Neutrophil (primary cell): ENCODE measurements around the gene NUDT16L1.

Experiments
- H3K27ac ChIP-seq: fragments of 200-600 bp; sonication (generic); 2 replicates; pipeline ENCODE4 v1.5.1; 2016; ENCODE audit warnings: mild to moderate bottlenecking, moderate library complexity
- H3K27me3 ChIP-seq: fragments of 200-600 bp; sonication (generic); 2 replicates; pipeline ENCODE4 v1.6.0; 2016; ENCODE audit warnings: mild to moderate bottlenecking
- H3K36me3 ChIP-seq: fragments of 200-600 bp; sonication (generic); 2 replicates; pipeline ENCODE4 v1.5.1; 2017
- H3K4me1 ChIP-seq, 2 experiments: fragments of 200-600 bp in 1 of 2; sonication (generic) in 1 of 2; 1 replicate in 1 of 2; 2 replicates in 1 of 2; pipeline versions ENCODE4 v1.5.1 to v1.6.1; 2013 to 2016; ENCODE audit warnings: low read depth in 1 of 2, low read length in 1 of 2, mild to moderate bottlenecking in 1 of 2, moderate library complexity in 1 of 2; ENCODE audit not compliant: control insufficient read depth in 1 of 2, insufficient read depth in 1 of 2
- H3K4me3 ChIP-seq, 2 experiments: fragments of 200-600 bp in 1 of 2; sonication (generic) in 1 of 2; 1 replicate in 1 of 2; 2 replicates in 1 of 2; pipeline ENCODE4 v1.5.1; 2013 to 2016; ENCODE audit warnings: low read depth in 1 of 2, low read length in 1 of 2, mild to moderate bottlenecking in 1 of 2, moderate library complexity in 1 of 2
- H3K9me3 ChIP-seq: fragments of 200-600 bp; sonication (generic); 2 replicates; pipeline ENCODE4 v1.5.1; 2016
- TF ChIP-seq, protein P1 (sequence below): fragments of 200-600 bp; sonication (generic); IDR thresholded peaks from 2 replicates; pipeline ENCODE4 v1.5.1; 2016; ENCODE audit warnings: antibody characterized with exemption

The NUDT16L1 gene

GRCh38 chr16:4704913-4705312 is 11.6 kb downstream of the NUDT16L1 start:
- Histone ChIP-seq H3K27ac (no peak overlapping the region), H3K4me3 (no peak overlapping the region), H3K9me3 (no peaks in the 10 kb centered on the region), H3K27me3 (no peaks in the 10 kb centered on the region), H3K4me1 (no peaks in the 10 kb centered on the region), H3K36me3 (peaks cover 15% of the 10 kb centered on the region)
- TF ChIP-seq, protein P1, sequence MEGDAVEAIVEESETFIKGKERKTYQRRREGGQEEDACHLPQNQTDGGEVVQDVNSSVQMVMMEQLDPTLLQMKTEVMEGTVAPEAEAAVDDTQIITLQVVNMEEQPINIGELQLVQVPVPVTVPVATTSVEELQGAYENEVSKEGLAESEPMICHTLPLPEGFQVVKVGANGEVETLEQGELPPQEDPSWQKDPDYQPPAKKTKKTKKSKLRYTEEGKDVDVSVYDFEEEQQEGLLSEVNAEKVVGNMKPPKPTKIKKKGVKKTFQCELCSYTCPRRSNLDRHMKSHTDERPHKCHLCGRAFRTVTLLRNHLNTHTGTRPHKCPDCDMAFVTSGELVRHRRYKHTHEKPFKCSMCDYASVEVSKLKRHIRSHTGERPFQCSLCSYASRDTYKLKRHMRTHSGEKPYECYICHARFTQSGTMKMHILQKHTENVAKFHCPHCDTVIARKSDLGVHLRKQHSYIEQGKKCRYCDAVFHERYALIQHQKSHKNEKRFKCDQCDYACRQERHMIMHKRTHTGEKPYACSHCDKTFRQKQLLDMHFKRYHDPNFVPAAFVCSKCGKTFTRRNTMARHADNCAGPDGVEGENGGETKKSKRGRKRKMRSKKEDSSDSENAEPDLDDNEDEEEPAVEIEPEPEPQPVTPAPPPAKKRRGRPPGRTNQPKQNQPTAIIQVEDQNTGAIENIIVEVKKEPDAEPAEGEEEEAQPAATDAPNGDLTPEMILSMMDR, result no peak

DNA sequence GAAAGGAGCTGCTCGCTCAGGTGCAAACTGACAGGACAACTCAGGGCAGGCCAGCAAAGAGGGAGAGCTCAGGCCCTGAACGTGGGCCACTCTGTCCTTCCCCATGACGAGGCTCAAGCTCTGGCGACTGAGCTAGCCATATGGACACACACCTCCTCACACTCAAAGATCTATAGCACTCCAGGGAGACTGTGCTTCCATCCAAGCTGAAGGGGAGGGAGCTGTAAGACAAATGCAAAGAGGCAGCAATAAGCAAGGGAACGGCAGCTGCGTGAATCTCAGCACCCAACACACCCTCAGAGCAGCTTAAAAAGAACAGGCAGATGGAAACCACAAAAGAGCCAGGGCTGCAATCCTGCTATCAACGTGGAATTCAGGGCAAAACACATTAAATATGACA is 13.5 kb downstream of the NUDT16L1 start:
- Histone ChIP-seq H3K4me1 (no peaks in the 10 kb centered on the region), H3K36me3 (peaks cover 3% of the 10 kb centered on the region), H3K27me3 (no peaks in the 10 kb centered on the region), H3K9me3 (no peaks in the 10 kb centered on the region), H3K27ac (no peak overlapping the region), H3K4me3 (no peak overlapping the region)
- TF ChIP-seq, protein P1, result no peak

GRCh38 chr16:4709481-4709880 is 16.1 kb downstream of the NUDT16L1 start:
- Histone ChIP-seq H3K9me3 (no peaks in the 10 kb centered on the region), H3K4me1 (no peaks in the 10 kb centered on the region), H3K27ac (no peak overlapping the region), H3K27me3 (no peaks in the 10 kb centered on the region), H3K36me3 (peaks cover 10% of the 10 kb centered on the region), H3K4me3 (no peak overlapping the region)
- TF ChIP-seq, protein P1, result no peak

DNA sequence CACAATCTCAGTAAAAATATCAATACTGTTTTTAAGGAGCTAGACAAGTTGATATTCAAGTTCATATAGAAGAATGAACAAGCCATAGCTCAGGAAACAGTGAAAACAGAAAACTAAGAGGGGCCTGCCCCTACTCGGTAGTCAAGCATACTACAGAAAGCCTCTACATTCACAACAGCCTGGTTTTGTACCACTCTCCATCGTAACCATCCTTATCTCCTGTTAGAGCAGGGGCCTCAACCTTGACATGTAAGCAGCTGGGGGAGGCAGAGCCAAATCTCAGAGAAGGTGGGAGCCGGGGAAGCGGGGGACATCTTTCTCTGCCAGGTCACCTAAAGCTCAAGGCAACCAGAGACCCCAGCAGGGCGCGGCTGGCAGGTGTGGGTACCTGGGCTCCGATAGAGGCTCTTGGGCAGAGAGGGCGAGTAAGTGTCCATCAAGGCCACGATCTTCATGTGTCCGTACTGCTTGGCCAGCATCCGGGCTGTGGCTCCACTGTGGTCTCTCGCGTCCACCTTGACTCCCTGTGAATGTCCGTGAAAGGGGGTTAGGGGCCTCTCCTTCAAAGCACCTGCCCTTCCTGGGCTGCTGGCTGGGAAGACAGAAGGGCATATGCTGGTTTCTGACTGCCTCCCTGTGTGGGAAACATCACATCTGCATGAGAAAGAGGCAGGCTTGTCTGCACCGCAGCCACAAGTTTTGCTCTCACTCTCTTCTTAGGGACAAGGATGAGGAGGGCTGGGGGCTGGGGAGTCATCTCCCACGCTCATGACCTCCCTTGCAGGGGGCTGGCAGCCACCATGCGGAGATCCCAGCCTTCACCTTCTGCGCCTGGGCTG is 20.5 kb downstream of the NUDT16L1 start:
- Histone ChIP-seq H3K36me3 (peaks cover 7% of the 10 kb centered on the region), H3K9me3 (no peaks in the 10 kb centered on the region), H3K27ac (no peak overlapping the region), H3K27me3 (no peaks in the 10 kb centered on the region), H3K4me1 (no peaks in the 10 kb centered on the region), H3K4me3 (no peak overlapping the region)
- TF ChIP-seq, protein P1, result no peak

GRCh38 chr16:4714996-4715395 is 21.6 kb downstream of the NUDT16L1 start:
- H3K27ac ChIP-seq, result no peak overlapping the region
- TF ChIP-seq, protein P1, result no peak
- H3K36me3 ChIP-seq, result peaks cover 7% of the 10 kb centered on the region
- no peaks in the 10 kb centered on the region for H3K4me1 ChIP-seq
- H3K4me3 ChIP-seq, result no peak overlapping the region
- H3K9me3 ChIP-seq, result no peaks in the 10 kb centered on the region
- no peaks in the 10 kb centered on the region for H3K27me3 ChIP-seq
